ENCODE results near the gene USF1.

USF1 gene, protein sequence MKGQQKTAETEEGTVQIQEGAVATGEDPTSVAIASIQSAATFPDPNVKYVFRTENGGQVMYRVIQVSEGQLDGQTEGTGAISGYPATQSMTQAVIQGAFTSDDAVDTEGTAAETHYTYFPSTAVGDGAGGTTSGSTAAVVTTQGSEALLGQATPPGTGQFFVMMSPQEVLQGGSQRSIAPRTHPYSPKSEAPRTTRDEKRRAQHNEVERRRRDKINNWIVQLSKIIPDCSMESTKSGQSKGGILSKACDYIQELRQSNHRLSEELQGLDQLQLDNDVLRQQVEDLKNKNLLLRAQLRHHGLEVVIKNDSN

DNA sequence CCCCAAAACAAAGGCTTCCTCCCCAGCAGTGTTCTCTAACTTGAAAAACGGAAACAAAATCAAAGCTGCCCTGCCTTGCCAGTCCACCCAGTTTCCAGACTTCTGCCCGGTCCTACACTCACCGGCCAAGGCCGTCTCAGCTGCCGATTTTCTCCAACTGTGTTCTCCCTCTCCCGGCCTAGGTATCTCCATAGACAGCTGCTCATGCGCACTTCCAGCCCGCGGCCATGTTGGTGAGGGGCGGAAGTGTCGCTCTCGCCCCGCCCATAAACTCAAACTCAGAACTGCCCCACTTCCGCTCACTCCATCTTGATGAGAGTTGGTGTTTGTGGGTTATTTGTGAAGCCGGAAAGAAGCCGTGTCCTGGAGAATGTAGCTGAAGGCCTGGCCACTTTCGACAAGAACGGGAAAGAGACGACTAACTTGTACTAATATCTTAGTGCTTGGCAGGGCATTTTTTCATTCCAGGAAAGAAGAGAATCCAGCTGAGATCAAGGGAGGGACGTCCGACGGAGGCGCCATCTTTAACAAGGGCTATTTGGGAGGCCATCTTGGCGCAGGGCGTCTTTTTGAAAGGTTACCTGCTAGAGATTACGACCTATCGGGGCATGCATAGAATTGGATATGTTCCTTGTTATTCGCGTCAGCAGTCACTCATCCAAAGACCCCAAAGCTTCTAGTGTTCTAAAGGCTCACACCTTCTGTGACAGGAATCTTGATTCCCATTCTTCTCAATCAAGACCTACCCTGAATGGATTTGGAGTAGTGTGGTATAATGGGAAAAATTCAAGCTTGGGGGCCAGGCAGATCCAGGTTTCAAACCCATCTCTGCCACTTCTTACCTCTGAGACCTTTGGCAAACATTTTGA lies at the start of gene USF1:
Gene USF1 (minus strand): TSS at position 242 of the 869 bp plus-strand sequence. CDS start 2,702 bp downstream, outside the sequence.
- peak; percentile 98 for DNase-seq (ENCODE audit: low spot score)

DNA sequence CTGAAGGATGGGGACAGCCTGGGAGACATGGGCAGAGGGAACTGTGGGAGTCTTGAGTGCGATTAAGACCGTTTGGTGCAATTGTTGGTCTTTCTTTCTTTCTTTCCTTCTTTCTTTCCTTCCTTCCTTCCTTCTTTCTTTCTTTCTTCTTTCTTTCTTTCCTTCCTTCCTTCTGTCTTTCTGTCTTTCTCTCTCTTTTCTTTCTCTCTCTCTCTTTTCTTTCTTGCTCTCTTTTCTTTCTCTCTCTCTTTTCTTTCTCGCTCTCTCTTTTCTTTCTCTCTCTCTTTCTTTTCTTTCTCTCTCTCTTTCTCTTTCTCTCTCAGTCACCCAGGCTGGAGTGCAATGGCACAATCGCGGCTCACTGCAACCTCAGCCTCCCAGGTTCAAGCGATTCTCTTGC lies 49.5 kb upstream of the USF1 start:
- DNase-seq (ENCODE audit: low spot score), result no peak

GRCh38 chr1:161094481-161094880 lies 48.7 kb upstream of the USF1 start:
- no peak for DNase-seq (ENCODE audit: low spot score)

DNA sequence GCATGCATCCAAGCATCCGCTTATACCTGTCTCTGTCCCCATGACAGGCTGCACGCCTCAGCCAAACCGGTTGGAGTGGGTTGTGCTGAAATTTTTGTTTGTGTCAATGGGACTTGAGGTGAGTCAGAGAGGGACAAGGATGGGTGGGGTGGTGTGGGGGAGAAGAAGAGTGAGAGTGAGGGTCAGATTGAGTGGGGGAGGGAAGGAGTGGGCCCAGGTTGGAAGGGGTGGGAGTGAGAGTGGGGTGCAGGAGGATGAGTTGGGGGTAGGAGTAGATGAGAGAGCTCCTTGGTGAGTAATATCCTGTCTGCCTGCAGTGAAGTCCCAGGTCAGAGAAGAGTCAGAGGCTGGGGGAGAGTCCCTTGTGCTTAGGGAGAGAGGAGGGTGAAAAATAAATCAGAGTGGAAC lies 46.8 kb upstream of the USF1 start:
- no peak for DNase-seq (ENCODE audit: low spot score)

DNA sequence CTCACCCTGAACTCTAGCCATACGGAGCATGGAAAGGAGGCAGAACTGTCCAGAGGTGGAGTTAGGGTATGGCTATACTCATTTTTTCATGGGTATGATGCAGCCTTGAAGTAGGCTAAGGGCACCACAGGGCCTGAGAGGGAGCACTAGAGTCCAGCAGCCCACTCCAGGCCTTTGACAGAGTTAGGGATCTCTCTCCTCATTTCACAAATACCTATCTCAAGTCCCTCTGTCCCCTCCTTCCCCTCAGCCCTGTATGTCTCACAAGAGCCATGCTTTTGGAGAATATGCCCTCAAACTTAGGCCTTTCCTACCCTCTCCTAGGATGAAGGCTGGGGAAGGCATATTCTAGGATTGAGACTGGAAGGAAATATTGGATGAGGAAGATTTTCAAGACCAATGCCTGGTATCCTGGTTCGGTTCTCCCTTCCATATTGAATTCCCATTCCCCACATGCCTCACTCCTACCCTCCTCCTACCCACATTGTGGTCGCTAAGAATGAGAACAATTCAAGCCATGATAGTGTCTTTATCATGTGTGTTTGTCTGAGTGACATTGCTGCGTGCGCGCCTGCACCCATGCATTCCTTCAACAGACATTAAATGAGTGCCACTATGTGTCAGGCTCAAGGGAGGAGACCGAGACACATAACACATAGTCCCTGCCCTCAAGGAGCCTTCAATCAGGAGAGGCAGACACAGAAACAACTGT lies 46.2 kb upstream of the USF1 start:
- no peak for DNase-seq (ENCODE audit: low spot score)

DNA sequence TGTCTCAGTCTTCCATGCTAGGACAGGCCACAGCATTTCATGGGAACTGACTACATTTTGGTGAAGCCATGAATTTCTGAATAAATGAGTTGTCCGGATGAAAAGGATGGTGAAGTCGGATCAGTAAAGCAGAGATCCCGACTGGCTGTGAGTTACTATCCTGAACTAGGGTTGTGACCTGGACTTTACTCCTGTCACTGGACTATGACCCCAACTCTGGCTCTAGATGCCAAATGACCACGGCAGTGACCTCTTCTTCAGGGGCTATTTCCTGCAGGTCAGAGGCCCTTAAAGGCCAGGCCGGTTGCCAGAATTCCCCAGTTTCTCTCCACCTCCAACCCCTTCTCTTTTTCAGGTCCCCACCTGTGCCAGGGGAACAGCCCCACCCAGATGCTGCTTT lies 45.3 kb upstream of the USF1 start:
- no peak for DNase-seq (ENCODE audit: low spot score)

DNA sequence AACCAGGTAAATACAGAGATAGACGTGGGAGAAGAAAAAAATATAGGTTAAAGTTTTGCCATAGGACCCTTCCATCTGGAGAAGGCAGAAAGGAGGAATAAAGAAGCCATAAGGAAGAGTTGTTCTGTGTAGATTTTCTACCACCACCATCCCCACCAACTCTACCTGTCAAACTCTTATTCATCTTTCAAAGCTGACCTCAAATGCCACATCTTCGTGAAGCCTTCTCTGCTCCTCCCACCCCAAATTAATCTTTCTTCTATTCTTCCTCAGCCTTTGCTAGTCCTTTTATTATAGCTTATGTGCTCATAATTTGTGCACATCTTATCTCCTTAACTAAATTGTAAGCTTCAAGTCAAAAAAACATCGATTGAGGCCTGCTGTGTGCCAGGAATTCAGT lies 44.8 kb upstream of the USF1 start:
- DNase-seq (ENCODE audit: low spot score), result no peak

DNA sequence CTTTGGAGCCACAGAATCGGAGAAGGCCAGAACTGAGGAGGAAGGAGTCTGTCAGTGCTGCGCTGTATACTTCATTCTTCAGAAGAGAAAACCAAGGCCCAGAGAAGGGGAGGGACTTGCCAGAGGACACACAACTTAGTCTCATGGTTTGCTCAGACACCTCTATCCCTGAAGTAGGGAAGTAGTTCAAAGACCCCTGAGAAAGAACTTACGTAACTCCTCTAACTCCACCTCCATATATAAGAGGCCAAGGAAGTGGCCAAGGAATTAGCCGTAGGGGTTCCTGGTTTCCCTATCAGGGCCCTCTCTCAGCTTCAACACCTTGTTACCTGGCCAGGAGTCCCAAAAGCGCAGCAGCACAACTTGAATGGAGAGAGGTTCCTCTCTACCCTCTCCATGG lies 44.2 kb upstream of the USF1 start:
- no peak for DNase-seq (ENCODE audit: low spot score)

GRCh38 chr1:161089251-161089924 lies 43.6 kb upstream of the USF1 start, which contains the start of gene NECTIN4:
Gene NECTIN4 (minus strand): TSS chr1:161089558. CDS start chr1:161089296, 262 bp downstream.
- DNase-seq (ENCODE audit: low spot score), result no peak

DNA sequence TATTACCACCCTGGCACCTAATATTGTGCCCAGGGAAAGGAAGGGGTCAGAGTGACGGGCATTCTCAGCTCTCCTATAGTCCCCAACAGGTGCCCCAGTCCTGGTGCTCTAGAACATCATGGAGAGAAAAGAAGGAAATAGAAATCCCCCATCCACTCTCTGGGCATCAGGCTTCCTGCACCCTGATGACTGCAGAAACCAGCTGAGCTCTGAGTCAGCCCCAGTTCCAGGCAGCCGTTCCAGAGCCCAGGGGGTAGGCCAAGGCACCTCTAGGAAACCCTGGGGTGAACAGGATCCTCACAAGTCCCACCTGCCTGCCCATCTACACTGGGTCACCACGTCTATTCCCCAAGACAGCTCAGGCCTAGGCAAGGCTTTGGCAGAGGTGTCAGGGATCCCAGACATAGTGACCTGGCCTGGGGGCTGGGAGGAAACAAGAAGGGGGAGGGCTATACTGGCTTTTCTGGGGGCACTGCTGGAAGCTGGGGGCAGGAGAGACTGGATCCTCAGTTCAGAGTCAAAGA lies 42.9 kb upstream of the USF1 start:
- DNase-seq (ENCODE audit: low spot score), result no peak

DNA sequence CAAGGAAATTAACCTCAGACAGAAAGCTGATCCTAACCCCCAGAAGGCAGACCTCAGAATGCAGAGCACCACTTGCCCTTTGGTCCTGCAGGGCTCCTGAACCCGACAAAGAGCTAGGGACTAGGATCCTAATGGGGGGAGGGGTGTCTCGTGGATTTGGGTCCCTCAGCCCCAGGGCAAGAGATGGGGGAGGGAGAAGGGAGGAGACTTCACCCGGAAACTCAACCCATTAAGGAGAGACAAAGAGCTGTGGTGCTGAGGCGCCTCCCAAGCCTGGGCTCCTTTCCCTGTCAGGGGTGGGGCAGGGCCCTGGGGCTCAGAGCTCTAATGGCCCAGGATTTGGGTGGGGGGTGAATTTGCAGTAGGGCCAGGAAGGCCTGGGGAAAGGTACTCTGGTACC lies 40.7 kb upstream of the USF1 start:
- DNase-seq (ENCODE audit: low spot score), result no peak

GRCh38 chr1:161085165-161085564 lies 39.4 kb upstream of the USF1 start:
- no peak for DNase-seq (ENCODE audit: low spot score)

DNA sequence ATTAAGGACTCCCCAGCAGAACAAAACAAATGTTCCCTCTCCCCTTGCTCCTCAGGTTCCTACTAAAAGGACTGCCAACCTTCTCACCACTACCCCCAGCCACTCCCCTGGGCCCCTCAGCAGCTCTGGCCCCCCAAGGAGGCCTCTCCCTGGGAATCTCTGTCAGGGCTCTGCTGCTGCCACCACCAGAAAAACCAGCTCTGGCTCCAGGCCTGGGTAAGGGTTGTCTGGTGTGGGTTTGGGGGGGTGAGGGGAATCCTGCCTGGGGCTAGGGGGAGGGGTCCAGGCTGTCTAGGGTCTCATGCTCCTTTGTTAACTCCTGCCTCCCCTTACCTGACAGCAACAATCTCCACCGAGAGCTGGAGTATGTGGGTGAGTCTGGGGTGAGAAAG lies 38.8 kb upstream of the USF1 start:
- no peak for DNase-seq (ENCODE audit: low spot score)

GRCh38 chr1:161083748-161084596 lies 38.2 kb upstream of the USF1 start:
- DNase-seq (ENCODE audit: low spot score), result no peak

DNA sequence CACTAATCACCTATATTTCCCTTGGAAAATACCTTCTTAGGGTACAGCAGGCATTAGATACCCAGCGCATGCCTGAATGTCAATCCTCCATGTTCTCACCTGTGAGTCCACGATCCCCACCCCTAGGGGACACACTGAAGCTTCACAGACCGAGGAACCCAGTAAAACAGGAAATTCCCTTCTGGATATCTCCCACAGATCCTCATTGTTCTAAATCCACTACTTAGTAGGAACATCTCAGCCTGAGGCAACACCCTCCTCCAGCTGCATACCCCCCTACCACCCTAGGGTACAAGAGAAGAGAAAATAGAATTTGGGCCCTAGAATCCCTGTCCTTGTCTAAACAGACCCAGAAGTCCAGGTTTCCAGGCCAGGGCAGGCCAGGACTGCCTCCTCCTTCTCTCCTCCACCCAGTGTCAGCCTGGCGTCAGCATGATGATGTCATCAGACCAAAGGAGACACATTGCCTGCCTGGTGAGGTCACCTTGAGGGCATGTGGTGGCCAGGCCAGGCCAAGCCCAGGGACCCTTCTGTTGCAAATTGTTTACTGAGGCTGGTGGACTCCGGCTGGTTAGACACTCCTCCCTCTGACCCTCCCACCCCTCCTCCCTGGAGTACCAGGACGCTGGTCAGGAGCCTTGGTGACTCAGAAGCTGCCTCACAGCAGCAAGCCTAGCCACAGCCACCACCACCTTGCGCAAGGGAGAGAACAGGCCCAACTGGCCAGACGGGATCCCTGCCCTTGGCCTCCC lies 37.4 kb upstream of the USF1 start:
- no peak for DNase-seq (ENCODE audit: low spot score)

GRCh38 chr1:161082483-161082882 lies 36.7 kb upstream of the USF1 start:
- no peak for DNase-seq (ENCODE audit: low spot score)

DNA sequence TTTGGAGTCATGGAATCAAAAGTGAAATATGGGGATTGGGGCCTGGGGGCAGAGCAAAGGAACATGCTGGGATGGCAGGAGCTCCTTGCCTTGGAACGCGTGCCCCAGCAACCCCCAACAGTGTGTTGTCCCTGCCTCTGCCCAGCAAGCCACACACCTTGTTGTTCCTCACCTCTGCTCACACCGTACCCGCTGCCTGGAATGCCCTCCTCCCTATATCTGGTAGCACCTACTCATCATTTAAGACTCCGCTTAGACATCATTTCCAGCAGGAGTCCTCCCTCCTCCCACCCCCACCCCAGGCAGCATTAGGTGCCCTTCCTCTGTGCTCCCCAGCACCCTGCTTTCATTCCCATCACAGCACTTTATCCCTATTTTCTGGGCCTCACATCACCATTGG lies 35.7 kb upstream of the USF1 start:
- DNase-seq (ENCODE audit: low spot score), result no peak

DNA sequence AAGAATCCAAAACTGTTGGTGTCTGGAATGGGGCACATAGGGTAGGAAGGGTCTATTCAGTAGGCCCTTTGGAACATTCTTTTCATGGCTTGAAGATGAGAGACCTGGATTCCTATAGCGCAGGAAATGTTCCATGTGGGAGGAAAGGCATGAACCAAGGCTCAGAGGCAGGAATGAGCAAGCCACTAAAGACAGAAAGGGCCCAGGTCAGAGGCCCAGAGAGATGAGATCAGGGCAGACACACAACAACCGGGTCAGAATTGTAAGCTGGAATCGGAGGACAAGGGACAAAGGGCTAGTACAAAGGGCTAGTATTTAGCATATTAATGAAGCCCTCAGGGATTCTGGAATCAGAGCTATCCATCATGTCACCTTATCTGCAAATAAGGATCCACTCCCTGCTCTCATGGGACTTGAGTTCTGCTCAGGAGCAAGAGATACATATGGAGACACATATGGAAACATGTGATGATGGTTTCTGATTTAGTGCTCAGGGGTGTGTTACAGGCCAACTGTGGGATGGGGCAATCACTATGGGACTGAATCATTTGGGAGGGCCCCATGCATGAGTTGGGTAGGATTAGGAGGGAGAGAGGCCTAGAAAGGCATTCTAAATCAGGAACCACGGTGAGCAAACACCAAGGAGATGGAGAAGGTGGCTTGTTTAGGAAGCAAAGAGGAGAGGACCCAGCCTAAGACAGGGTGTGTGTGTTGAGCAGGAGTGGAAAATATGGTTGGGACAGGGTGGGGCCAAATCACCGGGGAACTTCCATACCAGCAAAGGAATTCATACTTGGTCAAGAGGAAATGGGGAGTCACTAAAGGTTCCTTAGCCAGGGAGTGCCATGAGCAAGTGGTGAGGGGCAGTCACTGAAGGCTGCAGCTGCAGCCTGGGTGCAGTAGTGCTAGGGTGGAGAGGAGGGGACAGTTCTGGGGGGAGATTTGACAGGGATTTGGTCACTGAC lies 34.9 kb upstream of the USF1 start:
- no peak for DNase-seq (ENCODE audit: low spot score)
